ENCODE results near the gene RAB43.

GRCh38 chr3:129077222-129077621 is 44.4 kb downstream of the RAB43 start:
- no peak for TF ChIP-seq CTCF (IDR thresholded peaks at IDR 0.05; ENCODE audit: poor library complexity, severe bottlenecking)
- no peak for TF ChIP-seq REST (IDR thresholded peaks at IDR 0.05; ENCODE audit: borderline replicate concordance)
- no peak for TF ChIP-seq POLR2AphosphoS5 (IDR thresholded peaks at IDR 0.05)
- no peak for TF ChIP-seq EZH2 (IDR thresholded peaks at IDR 0.05; ENCODE audit: borderline replicate concordance, insufficient read depth, low read length, poor library complexity, severe bottlenecking)
